ENCODE measurements around the gene SSH3. TPM values are rescaled to one million over a fixed set of nuclear protein-coding genes. Genes with fewer than 3 reads are reported as not detected.

SSH3 gene
- total RNA-seq, 4 donors from 2014 or later = 28.2 to 51.5 (median 44.0) TPM

- TF ChIP-seq EP300 (IDR thresholded peaks at IDR 0.05) (no peak), POLR2A (IDR thresholded peaks at IDR 0.05; ENCODE audit: low read depth) (no peak)
- intact Hi-C loops (cut with DNase I) = no loop called here
- no peak overlapping the region for H3K4me3 ChIP-seq
- no peaks in the 10 kb centered on the region for H3K27me3 ChIP-seq
- 87% methylated on average over 6 of the region's 6 CpGs for WGBS
- H3K36me3 ChIP-seq = peaks cover 0 to 23% (median 6%) of the 10 kb centered on the region in 4 donors
- H3K9me3 ChIP-seq = no peaks in the 10 kb centered on the region
- no peak for DNase-seq (ENCODE audit: extremely low spot score)
- H3K27ac ChIP-seq (replicated peaks in 1 of 4) = no peak overlapping the region
- no peaks in the 10 kb centered on the region for H3K4me1 ChIP-seq
Observed at GRCh38 chr11:67332081-67332691, 28.9 kb downstream of the SSH3 start.

GRCh38 chr11:67337257-67337656 lies 33.9 kb downstream of the SSH3 start:
- Histone ChIP-seq H3K9me3 (no peaks in the 10 kb centered on the region), H3K27ac (replicated peaks in 1 of 4) (no peak overlapping the region), H3K4me3 (no peak overlapping the region), H3K36me3 (peaks cover 0 to 21% (median 3%) of the 10 kb centered on the region in 4 donors), H3K4me1 (no peaks in the 10 kb centered on the region), H3K27me3 (no peaks in the 10 kb centered on the region)
- TF ChIP-seq POLR2A (IDR thresholded peaks at IDR 0.05; ENCODE audit: low read depth) = no peak
- WGBS = 91% methylated on average over 3 of the region's 3 CpGs
- intact Hi-C loops (cut with DNase I) = no loop called here
- no peak for DNase-seq (ENCODE audit: extremely low spot score)

DNA sequence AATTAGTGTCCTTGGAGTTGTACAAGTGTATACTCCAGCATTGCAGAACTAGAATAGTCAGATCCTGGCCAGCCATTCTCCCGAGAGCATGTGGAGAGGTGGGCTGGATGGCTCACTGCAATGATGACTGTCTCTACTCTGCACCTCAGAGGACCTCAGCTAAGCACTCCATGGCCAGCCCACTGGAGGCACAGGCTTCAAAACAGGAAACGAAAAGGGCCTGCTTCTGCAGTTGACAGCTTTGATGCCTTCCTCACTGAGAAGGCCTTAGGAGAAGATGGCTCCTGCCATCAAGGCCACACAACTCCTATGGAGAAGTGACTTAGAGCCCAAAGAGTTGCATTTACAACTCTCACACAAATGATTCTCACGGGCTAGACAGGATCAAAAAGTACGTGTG lies 40.9 kb downstream of the SSH3 start:
- 86% methylated on average over 4 of the region's 4 CpGs for WGBS
- Histone ChIP-seq H3K27me3 (no peaks in the 10 kb centered on the region), H3K9me3 (no peaks in the 10 kb centered on the region), H3K27ac (replicated peaks in 1 of 4) (no peak overlapping the region), H3K4me3 (no peak overlapping the region), H3K36me3 (peaks cover 0 to 6% (median 0%) of the 10 kb centered on the region in 4 donors), H3K4me1 (peaks cover 0 to 5% (median 0%) of the 10 kb centered on the region in 4 donors)
- TF ChIP-seq EP300 (IDR thresholded peaks at IDR 0.05) (no peak), POLR2A (IDR thresholded peaks at IDR 0.05; ENCODE audit: low read depth) (no peak), POLR2AphosphoS5 (IDR thresholded peaks at IDR 0.05) (no peak)
- TF ChIP-seq, protein P1, sequence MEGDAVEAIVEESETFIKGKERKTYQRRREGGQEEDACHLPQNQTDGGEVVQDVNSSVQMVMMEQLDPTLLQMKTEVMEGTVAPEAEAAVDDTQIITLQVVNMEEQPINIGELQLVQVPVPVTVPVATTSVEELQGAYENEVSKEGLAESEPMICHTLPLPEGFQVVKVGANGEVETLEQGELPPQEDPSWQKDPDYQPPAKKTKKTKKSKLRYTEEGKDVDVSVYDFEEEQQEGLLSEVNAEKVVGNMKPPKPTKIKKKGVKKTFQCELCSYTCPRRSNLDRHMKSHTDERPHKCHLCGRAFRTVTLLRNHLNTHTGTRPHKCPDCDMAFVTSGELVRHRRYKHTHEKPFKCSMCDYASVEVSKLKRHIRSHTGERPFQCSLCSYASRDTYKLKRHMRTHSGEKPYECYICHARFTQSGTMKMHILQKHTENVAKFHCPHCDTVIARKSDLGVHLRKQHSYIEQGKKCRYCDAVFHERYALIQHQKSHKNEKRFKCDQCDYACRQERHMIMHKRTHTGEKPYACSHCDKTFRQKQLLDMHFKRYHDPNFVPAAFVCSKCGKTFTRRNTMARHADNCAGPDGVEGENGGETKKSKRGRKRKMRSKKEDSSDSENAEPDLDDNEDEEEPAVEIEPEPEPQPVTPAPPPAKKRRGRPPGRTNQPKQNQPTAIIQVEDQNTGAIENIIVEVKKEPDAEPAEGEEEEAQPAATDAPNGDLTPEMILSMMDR (IDR thresholded peaks at IDR 0.05) = no peak
- no peak for DNase-seq (ENCODE audit: extremely low spot score)
- intact Hi-C loops (cut with DNase I) = no loop called here

DNA sequence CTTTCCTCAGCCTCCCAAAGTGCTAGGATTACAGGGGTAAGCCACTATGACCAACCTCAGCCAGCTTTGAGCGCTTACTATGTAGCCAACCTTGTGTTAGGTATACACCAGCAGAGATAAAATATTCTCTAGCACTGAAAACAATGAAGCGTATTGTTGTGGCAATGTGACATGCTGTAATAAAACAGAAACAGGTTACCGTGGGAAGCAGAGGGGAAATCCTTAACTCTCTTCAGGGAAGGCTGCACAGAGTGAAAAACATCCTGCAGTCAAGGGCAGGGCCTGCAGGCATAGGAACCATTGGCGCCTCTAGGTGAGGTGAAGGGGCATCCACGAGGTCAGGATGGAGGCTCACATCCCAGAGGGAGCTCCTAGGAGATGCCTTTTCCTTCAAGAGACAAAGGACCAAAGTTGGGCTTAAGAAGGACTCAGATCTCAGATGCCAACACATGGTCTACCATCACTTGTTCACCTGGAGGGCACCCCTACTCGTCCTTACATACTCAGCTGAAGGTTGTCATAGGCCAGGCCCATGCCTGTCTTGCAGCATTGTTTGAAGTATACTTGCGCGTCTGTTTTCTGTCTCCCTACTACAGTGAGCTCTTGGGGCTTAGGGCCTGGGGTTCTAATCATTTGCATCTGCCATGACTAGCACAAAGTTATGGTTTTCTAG lies 42.1 kb downstream of the SSH3 start:
- H3K4me1 ChIP-seq = peaks cover 0 to 11% (median 2%) of the 10 kb centered on the region in 4 donors
- no peak overlapping the region for H3K4me3 ChIP-seq
- TF ChIP-seq POLR2AphosphoS5 (IDR thresholded peaks at IDR 0.05) (no peak), POLR2A (IDR thresholded peaks at IDR 0.05; ENCODE audit: low read depth) (no peak), EP300 (IDR thresholded peaks at IDR 0.05) (no peak)
- TF ChIP-seq, protein P1 (IDR thresholded peaks at IDR 0.05) = no peak
- peaks cover 0 to 6% (median 0%) of the 10 kb centered on the region in 4 donors for H3K36me3 ChIP-seq
- no peak overlapping the region for H3K27ac ChIP-seq (replicated peaks in 1 of 4)
- no peaks in the 10 kb centered on the region for H3K27me3 ChIP-seq
- 79% methylated on average over 8 of the region's 8 CpGs for WGBS
- DNase-seq (ENCODE audit: extremely low spot score) = no peak
- intact Hi-C loops (cut with DNase I) = loop anchor here (5.0 kb wide), 1 partner anchor 37 kb away; no protein-coding TSS in a partner anchor
- no peaks in the 10 kb centered on the region for H3K9me3 ChIP-seq

DNA sequence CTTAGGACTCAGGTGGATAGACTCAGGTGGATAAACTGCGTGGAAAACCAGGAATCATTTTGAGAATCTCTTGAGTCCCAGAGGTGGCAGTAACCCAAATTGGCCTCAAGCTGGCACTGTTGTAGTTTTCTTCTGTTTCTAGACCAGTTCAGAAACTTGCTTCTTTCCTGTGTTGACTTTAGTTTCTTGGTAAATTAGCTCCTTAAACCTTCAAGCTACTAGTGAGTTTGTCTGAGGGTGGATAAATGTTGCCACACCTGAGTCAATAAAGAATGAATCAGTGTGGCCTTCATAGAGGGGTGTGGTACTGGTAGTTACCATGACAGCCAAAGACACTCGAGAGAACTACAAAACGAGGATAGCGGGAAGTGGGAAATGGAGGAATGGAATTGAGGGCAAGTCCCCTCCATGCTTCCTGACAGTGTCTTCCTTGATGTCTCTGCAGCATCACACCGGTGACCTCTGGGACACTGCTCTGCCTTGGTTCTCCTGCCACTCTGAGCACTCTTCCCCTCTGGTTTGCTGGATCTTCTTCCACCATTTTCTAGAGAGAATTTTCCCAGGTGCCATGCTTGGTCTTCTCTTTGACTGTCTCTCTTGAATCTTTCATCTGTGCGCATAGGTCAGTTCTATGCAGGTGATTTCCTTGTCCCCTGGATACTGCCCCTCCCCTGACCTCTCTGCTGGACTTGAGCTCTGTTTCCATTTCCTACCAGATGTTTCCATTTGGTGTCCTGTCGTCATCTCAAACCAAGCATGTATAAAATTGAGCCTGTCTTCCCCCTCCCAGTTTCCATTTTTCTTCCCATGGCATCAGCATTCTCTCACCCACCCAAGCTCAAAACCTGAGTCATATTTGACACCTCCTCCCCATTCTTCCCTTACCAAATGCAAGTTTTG lies 42.8 kb downstream of the SSH3 start:
- H3K36me3 ChIP-seq = peaks cover 0 to 6% (median 0%) of the 10 kb centered on the region in 4 donors
- intact Hi-C loops (cut with DNase I) = loop anchor here (5.0 kb wide), 1 partner anchor 36 kb away; no protein-coding TSS in a partner anchor
- DNase-seq (ENCODE audit: extremely low spot score) = no peak
- H3K27me3 ChIP-seq = no peaks in the 10 kb centered on the region
- peaks cover 5 to 18% (median 9%) of the 10 kb centered on the region in 4 donors for H3K4me1 ChIP-seq
- H3K27ac ChIP-seq (replicated peaks in 1 of 4) = no peak overlapping the region
- WGBS = 80% methylated on average over 7 of the region's 7 CpGs
- H3K4me3 ChIP-seq = no peak overlapping the region
- H3K9me3 ChIP-seq = no peaks in the 10 kb centered on the region
- TF ChIP-seq POLR2A (IDR thresholded peaks at IDR 0.05; ENCODE audit: low read depth) (no peak), POLR2AphosphoS5 (IDR thresholded peaks at IDR 0.05) (no peak)
- TF ChIP-seq, protein P1 (IDR thresholded peaks at IDR 0.05) = peak; percentile 16 to 52 (median 31)
